ENCODE data around the gene NDST4. TPM values are rescaled to one million over a fixed set of nuclear protein-coding genes. Genes with fewer than 3 reads are reported as not detected.

NDST4 gene
- under 1 TPM in 1 of 2 donors, not detected in 1; 0.17 TPM for total RNA-seq
- long read RNA-seq = 0 reads

DNA sequence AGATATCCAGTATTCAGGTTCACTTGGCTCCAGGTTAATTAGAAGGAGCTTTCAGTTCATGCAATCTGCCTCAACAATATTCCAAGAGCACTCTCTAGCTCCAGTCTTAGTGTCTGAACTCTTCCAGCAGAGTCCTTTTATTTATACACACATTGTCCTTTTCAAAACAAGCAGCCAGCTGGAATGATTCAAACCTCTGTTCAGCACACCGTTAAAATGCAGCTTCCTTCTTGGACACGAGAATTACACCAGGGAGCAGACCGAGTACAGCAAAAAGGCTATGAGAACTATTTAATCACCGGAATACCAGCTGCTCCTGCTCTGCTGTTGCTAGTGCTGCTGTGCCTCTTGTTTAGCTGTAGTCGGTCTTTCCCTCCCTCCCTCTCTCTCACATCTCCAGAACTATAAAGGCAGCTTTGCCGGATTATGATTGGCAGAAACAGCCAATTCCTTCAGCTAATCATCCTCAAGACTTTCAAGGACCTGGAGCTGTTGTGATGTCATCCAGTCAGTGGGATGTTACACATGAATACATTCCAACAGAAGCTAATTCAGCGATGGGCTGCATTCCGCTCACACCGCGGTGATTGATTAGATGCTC lies at the start of gene NDST4:
Gene NDST4, minus strand, starts transcription at position 115 of the 601 bp plus-strand sequence. CDS start 36,584 bp downstream, outside the sequence.
- ATAC-seq = peak; percentile 51
- intact Hi-C loops (cut with DNase I, micrococcal nuclease) = no loop called here
- DNase-seq = no peak

GRCh38 chr4:115159141-115159540 lies 45.7 kb upstream of the NDST4 start:
- ATAC-seq (no peak), DNase-seq (no peak)
- intact Hi-C loops (cut with DNase I, micrococcal nuclease) = no loop called here

DNA sequence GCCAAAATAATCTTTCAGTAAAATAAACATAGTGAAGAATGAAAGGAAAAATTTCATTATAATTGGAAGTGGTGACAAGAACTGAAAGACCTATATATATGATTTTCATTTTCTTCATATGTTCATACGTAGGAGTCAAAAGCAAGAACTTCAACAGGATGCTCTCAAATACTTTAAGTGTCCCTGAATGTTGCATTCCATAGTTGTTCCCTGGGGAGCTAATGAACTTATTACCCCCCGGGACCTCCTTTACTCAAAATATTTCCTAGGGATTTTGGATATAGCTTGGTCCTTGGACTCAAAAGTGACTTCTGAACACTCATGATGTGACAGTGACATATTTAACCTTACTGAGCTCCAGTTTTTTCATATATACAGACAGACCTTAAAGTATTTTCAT lies 44.9 kb upstream of the NDST4 start:
- no peak for ATAC-seq
- intact Hi-C loops (cut with DNase I, micrococcal nuclease) = no loop called here
- no peak for DNase-seq

DNA sequence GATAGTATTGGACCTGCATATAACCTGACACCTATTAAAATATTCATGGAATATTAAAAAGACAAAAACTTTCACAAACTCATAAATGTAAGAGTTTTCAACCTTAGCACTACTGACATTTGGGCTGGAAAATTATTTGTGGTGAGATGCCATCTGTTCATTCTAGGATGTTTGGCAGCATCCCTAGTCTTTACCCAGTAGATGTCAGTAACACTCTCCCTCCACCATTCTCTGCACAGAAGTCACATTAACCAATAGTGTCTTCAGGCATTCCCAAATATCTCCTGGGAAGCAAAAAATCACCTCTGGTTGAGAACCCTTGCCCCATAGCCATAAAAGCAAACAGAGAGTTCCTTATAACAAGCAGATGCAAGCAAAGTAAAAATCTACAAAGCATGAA lies 41.4 kb upstream of the NDST4 start:
- no peak for DNase-seq
- intact Hi-C loops (cut with DNase I, micrococcal nuclease) = no loop called here
- no peak for ATAC-seq

- ATAC-seq (no peak), DNase-seq (no peak)
- intact Hi-C loops (cut with DNase I, micrococcal nuclease) = no loop called here
Measured at GRCh38 chr4:115152965-115153364, 39.5 kb upstream of the NDST4 start.

DNA sequence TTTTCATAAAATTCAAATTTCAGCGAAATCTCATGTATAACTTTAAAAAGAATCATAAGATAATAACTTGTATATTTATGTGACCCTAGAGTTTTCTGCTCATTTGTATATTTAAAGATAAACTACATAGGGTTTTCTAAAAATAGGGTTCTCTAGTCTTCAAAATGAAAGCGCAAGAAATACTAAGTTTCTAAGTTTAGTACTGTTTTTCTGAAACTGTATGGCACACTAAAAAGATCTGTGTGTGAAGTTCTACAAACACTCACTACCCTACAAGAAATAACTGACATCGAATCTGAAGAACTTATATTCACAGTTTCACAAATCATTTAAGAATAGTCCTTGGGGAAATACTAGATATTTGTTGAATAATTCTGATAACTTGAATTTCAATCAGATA lies 38.7 kb upstream of the NDST4 start:
- intact Hi-C loops (cut with DNase I, micrococcal nuclease) = no loop called here
- DNase-seq = no peak
- no peak for ATAC-seq

DNA sequence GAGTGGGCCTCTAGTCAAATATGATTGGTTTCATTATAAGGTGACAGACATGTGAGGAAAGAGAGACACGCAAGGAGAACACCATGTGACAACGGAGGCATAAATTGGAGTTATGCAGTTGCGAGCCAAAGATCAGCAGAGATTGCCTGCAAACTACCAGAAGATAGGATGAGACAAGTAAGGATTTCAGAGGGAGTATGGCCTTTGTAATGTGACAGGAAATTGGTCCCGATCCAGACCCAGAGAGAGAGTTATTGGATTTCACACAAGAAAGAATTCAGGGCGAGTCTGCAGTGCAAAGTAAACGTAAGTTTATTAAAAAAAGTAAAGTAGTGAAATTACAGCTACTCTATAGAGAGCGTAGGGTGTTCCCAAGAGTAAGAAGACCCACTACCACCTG lies 35.7 kb upstream of the NDST4 start:
- ATAC-seq (no peak), DNase-seq (no peak)
- intact Hi-C loops (cut with DNase I, micrococcal nuclease) = no loop called here

GRCh38 chr4:115145393-115146160 lies 32.2 kb upstream of the NDST4 start:
- ATAC-seq = peak; percentile 93
- peak; percentile 36 to 44 for DNase-seq
- intact Hi-C loops (cut with DNase I, micrococcal nuclease) = no loop called here

- intact Hi-C loops (cut with DNase I, micrococcal nuclease) = no loop called here
- DNase-seq = no peak
- ATAC-seq = no peak
Measured at GRCh38 chr4:115128037-115128436, 14.6 kb upstream of the NDST4 start.

DNA sequence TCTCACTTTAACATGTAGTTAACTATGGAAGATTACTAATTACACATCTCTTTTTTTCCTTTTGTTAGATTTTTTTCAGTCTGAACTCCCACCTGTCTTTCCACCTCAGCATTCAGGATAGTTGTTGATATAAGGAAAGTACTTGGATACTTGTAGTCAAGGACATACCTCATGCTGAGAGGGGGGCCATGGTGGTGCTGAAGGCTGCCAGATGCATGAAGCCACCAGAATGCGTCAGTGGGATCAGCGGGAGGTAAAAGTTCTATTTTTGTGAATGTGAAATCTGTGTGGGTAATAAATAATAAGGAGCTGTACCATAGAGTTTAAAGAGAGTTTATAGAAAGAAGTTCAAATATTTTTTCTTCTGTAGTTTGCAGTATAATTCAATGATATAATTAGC lies 13.1 kb upstream of the NDST4 start:
- intact Hi-C loops (cut with DNase I, micrococcal nuclease) = no loop called here
- DNase-seq (no peak), ATAC-seq (no peak)

DNA sequence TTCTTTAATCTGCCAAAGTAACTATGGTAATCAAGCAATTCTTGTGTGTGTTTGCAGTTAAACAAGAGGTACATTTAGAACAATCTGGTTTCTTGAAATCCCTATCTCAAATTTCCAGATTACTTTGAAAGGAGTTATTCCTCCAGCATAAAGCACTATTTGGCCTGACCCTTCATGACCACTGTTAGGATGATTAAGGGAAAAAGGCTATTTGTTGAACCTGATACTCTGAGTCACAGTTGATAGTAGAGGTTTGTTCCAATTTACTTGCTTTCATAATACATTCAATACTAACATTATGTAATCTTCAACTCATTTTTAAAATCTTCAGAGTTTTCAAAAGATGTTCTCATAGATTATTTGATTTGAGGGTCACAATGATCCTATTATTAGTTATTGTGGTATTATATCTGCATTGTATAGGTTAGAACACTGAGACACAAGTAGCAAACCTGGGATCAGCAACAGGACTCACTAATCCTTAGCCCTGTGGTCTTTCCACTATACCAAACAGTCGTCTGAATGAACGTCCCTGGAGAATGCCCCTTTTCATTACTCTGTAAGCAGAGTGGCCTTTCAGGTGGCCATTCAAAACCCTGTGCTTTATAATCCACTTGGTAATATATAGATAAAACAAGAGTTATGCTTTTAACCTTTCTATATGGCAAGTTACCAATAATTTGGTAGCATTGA lies 8.1 kb upstream of the NDST4 start:
- ATAC-seq (no peak), DNase-seq (no peak)
- intact Hi-C loops (cut with DNase I, micrococcal nuclease) = no loop called here

GRCh38 chr4:115119804-115120352 lies 6.5 kb upstream of the NDST4 start:
- DNase-seq = no peak
- intact Hi-C loops (cut with DNase I, micrococcal nuclease) = no loop called here
- no peak for ATAC-seq

- intact Hi-C loops (cut with DNase I, micrococcal nuclease) = no loop called here
- no peak for ATAC-seq
Measured at GRCh38 chr4:115117651-115118050, 4.2 kb upstream of the NDST4 start.

DNA sequence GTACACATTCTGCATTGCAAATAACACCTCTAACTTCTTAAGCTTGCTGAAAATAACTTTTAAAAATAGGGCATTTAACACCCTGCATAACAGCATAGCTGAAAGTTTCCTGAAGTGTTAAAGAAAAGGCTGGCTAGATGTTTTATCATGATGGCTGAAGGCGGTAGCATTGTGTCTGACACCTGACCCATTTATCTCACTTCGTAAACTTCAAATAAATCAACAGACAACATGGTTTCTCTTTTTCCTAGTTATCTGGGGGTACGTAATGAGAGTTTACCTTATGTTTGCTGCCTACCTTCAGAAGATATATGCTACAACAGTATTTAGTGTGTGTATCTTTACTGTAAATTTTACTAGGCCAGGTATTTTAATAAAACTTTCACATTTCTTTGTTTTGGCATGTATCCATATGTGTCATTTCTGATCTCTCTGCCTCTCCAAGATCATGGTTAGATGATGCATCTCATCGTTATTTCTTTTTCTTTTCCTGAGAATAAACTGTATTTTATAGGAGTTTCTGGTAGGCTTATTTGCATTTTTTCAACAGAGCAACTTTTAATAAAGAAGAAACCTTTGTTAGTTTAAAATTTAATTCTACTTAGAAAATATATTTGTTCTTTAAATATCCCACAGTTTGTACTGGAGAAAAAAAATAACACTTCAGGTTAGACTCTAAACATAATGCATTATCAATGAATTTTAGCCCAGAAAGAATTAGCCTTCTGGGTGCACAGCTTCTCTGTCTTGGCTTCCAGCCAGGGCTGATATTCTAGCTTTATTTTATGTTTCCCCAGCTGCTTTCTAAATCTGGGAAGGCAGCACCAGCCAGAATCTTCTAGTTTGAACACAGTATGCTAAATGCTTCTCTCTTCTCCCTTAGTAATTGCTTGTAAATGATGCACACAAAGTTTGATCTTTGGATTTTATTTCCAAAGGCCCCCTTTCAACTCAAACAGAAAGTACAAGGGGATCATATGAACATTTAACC lies 2.9 kb downstream of the NDST4 start:
- intact Hi-C loops (cut with DNase I, micrococcal nuclease) = no loop called here
- no peak for DNase-seq
- ATAC-seq = peak; percentile 29

More at GRCh38 chr4:115117651-115118050, 4.2 kb upstream of the NDST4 start:
- DNase-seq = no peak

DNA sequence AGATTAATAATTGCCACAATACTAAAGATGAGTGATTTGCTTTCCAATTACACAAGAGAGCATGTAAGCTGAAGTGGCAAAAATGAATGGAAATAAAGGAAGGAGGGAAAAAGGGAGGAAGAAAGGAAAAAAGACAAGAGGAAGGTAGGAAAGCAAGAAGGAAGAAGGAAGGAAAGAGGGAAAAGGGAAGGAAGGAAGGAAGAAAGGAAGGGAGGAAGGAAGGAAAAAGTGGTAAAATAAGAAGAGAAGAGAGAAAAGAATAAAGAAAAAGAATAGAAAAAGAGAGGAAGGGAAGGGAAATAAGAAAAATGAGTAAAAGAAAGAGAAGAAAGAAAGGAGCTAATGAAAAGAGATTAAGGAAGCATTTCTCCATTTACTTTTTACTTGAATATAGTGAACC lies 4.6 kb downstream of the NDST4 start:
- no peak for DNase-seq
- ATAC-seq = no peak
- intact Hi-C loops (cut with DNase I, micrococcal nuclease) = no loop called here

DNA sequence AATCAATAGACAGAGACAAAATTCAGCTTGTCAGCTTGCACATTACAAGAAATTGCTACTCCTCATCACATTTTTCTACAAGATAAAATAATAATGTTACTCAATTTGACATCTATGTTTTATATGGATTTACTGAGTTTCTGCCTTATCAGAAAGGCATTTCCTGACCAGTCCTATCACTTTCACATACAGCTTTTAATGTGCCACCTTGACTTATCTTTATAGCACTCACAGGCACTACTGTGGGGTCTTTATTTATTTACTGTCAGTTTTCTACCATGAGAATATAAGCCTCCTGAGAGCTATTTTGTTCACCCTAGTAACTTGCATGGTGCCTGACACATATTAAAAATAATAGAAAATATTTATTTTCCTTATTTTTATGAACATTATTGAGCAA lies 6.0 kb downstream of the NDST4 start:
- intact Hi-C loops (cut with DNase I, micrococcal nuclease) = no loop called here
- no peak for DNase-seq
- ATAC-seq = no peak

DNA sequence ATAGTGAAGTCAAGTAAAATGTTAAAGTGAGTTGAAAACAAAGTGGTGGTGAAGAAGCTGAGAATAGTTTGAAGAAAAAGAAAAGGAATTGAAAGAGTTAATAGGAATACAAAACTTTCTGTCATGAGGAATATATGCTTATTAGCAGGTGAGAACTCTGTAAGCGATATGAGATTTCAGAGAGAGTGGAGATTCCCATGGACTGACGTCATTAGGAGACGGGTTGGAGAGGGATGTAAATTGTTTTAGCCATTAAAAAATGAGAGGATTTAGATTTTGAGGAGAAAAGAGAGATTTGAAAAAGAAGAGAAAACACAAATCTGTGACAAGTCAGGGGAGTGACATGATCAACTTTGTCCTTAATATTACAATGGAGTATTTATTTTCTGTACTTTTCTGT lies 11.7 kb downstream of the NDST4 start:
- no peak for DNase-seq
- ATAC-seq = no peak
- intact Hi-C loops (cut with DNase I, micrococcal nuclease) = no loop called here

- ATAC-seq (peak; percentile 48), DNase-seq (no peak)
- intact Hi-C loops (cut with DNase I, micrococcal nuclease) = no loop called here
Measured at GRCh38 chr4:115090483-115091075, 22.8 kb downstream of the NDST4 start.

Measured in left colon (tissue), 2 donors.